SIG-M5 (cell line): ENCODE measurements around the gene NPY.
"Not testable (repeated sequence)": the region's sequence is repeated elsewhere in the genome, so short reads cannot be mapped to it uniquely, and the experiment has no call there.

Experiments
- DNase-seq: peaks from one replicate; lab custom pipeline; 2025; lab: John Stamatoyannopoulos, UW

The NPY gene

DNA sequence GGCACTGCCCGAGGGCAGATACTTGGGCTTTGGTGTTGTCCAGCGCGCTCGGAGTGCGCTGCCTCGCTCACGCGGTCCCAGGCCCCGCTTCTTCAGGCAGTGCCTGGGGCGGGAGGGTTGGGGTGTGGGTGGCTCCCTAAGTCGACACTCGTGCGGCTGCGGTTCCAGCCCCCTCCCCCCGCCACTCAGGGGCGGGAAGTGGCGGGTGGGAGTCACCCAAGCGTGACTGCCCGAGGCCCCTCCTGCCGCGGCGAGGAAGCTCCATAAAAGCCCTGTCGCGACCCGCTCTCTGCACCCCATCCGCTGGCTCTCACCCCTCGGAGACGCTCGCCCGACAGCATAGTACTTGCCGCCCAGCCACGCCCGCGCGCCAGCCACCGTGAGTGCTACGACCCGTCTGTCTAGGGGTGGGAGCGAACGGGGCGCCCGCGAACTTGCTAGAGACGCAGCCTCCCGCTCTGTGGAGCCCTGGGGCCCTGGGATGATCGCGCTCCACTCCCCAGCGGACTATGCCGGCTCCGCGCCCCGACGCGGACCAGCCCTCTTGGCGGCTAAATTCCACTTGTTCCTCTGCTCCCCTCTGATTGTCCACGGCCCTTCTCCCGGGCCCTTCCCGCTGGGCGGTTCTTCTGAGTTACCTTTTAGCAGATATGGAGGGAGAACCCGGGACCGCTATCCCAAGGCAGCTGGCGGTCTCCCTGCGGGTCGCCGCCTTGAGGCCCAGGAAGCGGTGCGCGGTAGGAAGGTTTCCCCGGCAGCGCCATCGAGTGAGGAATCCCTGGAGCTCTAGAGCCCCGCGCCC is at the start of gene NPY:
Gene NPY (plus strand): TSS at position 294 of the 802 bp plus-strand sequence. CDS start 1,051 bp downstream, outside the sequence.
- DNase-seq = no peak

DNA sequence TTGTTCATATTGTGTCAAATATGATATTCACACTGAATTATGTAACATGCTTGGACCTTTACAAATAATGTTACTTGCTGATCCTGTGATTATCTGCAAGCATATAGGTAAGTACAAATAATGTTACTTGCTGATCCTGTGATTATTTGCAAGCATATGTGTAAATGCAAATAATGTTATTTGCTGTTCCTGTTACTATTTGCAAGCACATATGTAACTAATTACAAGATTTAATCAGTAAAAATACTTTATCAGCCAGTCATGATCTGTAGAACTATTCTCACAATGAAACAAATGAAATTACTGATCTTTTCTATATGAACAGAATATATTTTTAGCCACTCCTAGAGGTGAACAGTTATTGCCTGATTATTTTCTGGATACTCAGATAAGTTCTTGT is 44.7 kb upstream of the NPY start:
- no peak for DNase-seq

GRCh38 chr7:24241206-24241605 is 42.8 kb upstream of the NPY start:
- no peak for DNase-seq

- DNase-seq = no peak
These were observed 39.4 kb upstream of the NPY start for GRCh38 chr7:24244554-24244953.

DNA sequence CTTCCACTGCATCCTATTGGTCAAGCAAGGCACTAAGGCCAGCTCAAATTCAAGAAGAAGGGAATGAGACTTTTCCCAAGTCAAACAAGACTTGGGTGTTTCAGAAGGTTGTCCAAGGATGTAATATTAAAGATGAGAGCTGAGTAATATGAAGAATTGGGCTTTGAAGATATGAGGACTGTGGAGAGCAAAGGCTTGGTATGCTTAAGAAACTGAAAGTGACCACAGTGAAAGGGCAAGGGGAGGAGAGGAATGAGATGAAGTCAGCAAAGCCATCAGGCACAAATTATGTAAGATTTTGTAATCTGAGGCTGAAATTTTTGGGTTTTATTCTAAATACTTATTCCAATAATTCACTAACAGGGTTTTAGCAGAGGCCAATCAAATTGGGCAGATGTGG is 38.6 kb upstream of the NPY start:
- no peak for DNase-seq

DNA sequence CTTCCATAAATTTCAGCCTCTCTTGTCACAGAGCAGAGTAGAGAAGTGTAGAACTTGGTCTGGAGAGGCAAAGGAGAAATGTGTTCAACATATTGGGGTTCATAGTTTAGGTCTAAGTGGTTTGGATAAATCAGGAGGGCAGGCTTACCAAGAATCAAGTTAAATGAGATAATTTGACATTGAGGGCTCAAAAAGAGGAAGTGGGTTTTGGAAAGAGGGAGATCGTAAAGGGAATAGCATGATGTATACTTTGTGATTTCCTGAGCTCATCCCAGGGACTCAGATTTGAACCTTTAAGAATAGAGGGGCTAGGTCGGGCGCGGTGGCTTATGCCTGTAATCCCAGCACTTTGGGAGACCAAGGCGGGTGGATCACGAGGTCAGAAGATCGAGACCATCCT is 34.7 kb upstream of the NPY start:
- DNase-seq = no peak

DNA sequence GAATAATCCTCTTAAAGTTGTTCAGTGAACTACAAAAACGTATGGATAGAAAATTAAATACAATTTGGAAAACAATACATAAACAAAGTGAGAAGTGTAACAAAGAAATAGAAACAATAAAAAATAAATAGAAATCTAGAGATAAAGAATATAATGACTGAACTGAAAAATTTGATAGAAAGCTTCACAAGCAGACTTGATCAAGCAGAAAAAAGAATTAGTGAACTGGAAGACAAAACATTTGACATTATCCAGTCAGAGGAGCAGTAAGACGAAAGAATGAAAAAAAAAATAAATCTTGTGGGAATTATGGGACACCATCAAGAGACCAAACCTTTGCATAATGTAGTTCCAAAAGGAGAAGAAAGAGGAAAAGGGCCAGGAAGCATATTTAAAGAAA is 32.4 kb upstream of the NPY start:
- no peak for DNase-seq

- DNase-seq = no peak
These were observed 28.9 kb upstream of the NPY start for GRCh38 chr7:24255139-24255538.

GRCh38 chr7:24258324-24258723 is 25.7 kb upstream of the NPY start:
- not testable (repeated sequence) for DNase-seq

DNA sequence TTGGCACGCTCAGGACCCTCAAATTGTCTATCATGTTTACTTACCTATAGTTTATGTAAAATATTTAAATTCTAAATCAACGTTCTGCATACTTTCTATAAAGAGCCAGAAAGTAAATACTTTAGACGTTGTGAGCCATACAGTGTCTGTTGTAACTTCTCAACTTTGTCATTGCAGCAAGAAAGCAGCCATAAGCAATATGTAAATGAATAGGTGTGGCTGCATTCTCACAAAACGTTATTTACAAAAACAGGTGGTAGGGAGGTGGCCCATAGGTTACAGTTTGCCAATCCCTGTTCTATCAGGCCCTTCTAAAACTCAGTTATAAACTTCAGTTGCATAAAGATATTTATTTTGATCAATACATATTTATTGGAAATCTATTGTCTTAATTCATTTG is 12.1 kb upstream of the NPY start:
- no peak for DNase-seq

DNA sequence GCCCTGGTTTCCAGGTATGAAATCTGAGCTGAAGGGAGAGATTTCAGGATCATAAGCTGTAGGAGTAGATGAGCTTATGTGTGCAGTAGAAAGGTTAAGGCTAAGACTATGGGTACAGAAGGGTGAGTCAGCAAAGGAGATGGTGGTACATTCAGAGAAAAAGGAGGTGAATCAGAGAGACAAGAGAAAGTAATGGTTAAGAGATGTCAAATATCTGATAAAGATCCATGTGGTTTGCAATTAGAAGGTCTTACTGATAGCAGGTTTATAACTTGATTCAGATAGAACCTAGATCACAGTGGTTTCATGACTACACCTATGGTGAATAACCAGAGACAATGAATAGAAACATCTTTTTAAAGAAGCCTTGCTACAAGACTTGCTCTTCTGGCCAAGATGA is 4.5 kb upstream of the NPY start:
- no peak for DNase-seq

DNA sequence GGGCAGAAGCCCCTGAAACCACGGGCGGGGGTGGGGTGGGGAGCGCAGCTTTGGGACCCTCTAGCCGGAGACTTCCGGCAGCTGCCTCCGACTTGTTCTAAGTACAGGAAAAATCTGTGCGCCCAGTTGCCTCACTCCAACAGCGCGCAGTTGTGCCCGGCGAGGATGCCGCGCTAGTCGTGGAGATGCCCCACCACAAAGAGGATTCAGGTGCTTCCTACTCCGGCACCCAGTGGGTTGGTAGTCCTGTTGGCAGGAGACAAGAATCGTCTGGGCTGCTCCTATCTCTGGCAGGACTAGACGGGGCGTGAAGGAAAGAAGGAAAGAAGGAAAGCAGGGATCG is 465 bp upstream of the NPY start:
- no peak for DNase-seq

GRCh38 chr7:24284699-24285506 is 913 bp downstream of the NPY start:
- DNase-seq = no peak

DNA sequence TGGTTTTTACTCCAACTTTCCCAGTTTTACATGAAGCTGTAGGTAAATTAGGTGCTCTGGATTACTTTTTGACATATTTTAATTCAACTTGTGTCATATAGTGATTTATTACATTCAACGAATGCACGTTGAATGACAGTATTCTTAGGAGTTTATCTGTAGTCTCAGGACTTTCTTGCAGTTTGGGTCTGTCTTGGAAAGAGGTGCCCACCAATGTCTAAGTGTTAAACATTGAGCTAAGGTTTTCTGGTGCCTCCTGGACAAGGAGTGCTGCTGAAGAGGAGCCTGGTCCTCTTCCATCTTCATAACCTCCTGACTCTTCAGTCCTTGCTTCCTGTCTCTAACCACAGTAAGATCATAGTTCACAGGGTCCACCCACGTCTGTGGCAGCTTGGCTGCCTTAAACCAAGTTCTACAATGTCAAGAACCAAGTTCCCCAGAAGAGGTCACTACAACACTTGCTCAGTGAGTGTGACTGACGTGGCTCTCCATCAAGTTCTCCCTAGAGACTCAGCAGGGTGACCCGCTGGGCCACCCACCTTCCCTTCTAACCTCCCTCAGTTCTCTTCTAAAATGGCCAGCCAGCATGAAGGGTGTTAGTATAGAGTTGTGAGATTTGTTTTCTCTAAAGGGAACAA is 6.1 kb downstream of the NPY start:
- DNase-seq = no peak

DNA sequence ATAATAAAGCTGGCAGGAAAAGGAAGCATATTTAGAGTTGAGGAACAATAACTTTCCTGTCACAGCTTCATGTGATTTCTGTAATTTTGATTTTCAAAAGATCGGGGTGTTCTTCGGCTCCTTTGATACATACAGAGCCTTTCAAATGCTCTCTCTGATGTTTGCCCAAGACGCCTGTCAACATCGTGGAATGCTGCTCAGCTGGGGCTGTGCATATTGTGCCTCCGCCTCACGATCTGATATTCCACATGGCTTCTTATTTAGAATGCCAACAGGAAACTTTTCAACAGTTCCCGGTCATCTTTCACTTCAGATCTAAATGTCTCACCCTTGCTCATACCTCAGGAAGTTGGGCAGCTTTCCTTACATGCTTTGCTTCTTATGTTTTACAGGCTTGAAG is 7.3 kb downstream of the NPY start:
- DNase-seq = no peak

GRCh38 chr7:24297362-24297761 is 13.4 kb downstream of the NPY start:
- DNase-seq = no peak

GRCh38 chr7:24298696-24299095 is 14.7 kb downstream of the NPY start:
- no peak for DNase-seq

- DNase-seq = no peak
These were observed 15.2 kb downstream of the NPY start for GRCh38 chr7:24299192-24299591.

DNA sequence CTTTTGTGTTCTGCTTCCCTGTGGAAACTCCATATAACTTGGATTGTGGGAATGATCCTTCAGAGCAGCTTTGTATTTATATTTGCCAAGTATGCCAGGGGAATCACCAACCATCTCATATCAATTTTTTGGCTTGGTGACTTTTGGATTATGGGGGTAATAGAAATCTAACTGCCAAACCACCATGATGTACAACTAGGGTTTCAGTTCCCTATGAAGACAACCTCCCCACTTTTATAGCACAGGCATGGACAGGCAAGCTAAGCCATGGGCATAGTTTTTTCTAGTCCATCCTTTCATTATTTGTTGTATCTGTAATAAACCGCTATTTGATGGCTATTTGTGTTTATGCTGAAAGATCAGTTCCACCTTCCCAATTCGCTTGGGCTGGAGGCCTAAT is 17.7 kb downstream of the NPY start:
- DNase-seq = no peak

DNA sequence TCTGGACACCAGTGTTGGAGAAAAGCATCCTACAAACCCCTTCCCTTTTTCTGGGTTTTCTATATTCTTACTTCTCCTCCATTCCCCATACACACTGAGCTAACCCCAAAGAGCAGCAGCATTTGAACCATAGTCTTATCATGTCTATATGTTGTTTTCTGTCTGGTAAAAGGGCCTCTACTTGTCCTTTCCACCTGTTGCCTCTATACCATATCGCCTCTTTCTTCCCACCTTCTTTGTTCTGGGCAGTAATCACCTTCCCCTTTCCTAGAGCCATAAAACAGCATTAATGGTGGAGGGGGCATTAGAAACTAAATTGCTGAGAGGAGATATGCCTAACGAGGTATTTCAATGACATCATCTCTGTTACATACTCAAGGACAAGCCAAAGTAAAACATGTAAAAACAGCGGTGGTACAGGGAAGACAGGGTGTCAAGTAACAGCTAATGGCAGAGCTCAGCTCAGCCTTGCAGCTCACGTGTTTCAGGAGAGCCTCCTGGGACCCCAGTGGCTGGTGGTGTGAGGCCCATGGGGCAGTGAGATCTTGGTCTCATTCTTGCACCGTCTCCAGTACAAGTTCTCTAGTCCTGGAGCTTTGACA is 20.6 kb downstream of the NPY start:
- no peak for DNase-seq

DNA sequence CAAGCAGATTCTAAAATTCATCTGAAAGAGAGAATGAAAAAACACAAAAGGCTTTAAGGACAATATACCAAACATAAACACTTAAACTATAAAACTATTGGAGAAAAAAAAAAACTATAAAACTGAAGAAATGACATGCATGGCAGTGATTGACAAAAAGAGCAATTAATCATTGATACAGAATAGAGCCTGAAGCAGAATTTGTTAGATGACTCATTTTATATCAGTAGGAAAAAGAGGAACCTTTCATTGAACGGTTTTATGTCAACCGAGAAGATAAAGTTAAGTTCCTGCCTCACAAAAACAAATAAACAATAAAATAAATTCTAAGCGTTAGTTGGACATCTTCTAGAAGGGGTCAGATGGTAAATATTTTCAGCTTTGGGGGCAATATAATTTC is 23.3 kb downstream of the NPY start:
- DNase-seq = no peak

DNA sequence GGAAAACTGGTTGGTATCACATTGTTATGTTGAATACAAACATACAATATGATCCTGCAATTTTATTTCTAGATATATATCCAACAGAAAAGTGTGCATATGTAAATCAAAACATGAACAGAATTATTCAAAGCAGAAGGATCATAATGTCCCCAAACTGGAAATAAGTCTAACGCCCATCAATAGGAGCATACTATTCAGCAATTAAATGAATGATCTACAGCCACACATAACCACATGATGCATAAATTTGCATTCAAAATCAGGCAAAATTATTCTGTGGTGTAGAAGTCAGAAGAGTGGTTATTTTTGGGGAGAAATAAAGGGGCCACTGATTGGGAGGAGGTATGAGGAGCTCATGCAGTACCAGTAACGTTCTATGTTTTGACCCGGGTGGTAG is 28.6 kb downstream of the NPY start:
- DNase-seq = no peak

- no peak for DNase-seq
These were observed 29.8 kb downstream of the NPY start for GRCh38 chr7:24313777-24314176.
